NT2/D1 (cell line): ENCODE measurements around the gene ITGA1.

Experiments used
- SUZ12 ChIP-seq: IDR thresholded peaks from 2 replicates; pipeline ENCODE4 v1.6.1; 2011; ENCODE audit not compliant: insufficient read length, insufficient read depth; ENCODE audit errors: extremely low read depth
- YY1 ChIP-seq: IDR thresholded peaks from 2 replicates; pipeline ENCODE4 v1.6.1; 2011; ENCODE audit not compliant: insufficient read length, insufficient read depth

- TF ChIP-seq SUZ12 (no peak), YY1 (no peak)
Observed at GRCh38 chr5:52997424-52997823, 209.7 kb downstream of the ITGA1 start.
